A673 (cell line): ENCODE results near the gene PSPN. TPM values are rescaled to one million over a fixed set of nuclear protein-coding genes. Genes with fewer than 3 reads are reported as not detected.

Source experiments
- BruUV-seq: library from RNA; stranded (reverse); fragments of 400-500 nt; replicated peaks from 2 replicates; lab custom pipeline; 2021; lab: Mats Ljungman, UMichigan
- CTCF ChIA-PET: fragments of 300-600 bp; sonication (Branson Sonifier 250); formaldehyde crosslinking; loops from one replicate; lab custom pipeline; 2022; ENCODE audit warnings: antibody characterized with exemption; lab: Charles Lee
- POLR2A ChIA-PET: fragments of 300-600 bp; sonication (Branson Sonifier 250); formaldehyde crosslinking; loops from one replicate; lab custom pipeline; 2022; ENCODE audit warnings: antibody characterized with exemption; ENCODE audit not compliant: low non-redundant PET; lab: Charles Lee
- DNase-seq: peaks from one replicate; pipeline ENCODE4 v3.0.0-alpha.2; 2015; ENCODE audit warnings: low spot score
- H3K27ac ChIP-seq: fragments of 200-600 bp; sonication (generic); 2 replicates; pipeline ENCODE4 v1.5.1; 2016; ENCODE audit warnings: mixed run types, low read depth, mild to moderate bottlenecking, mixed read lengths, antibody characterized with exemption, low read length; ENCODE audit not compliant: poor library complexity, severe bottlenecking
- H3K27me3 ChIP-seq: fragments of 200-600 bp; sonication (generic); replicated peaks from 2 replicates; pipeline ENCODE4 v1.6.1; 2017; ENCODE audit warnings: mixed run types, low read depth, mild to moderate bottlenecking, mixed read lengths, antibody characterized with exemption, low read length; ENCODE audit not compliant: insufficient read depth, poor library complexity
- H3K36me3 ChIP-seq: fragments of 200-600 bp; sonication (generic); 2 replicates; pipeline ENCODE4 v1.6.1; 2016; ENCODE audit warnings: mixed run types, mild to moderate bottlenecking, mixed read lengths, antibody characterized with exemption, low read length; ENCODE audit not compliant: insufficient read depth, poor library complexity, severe bottlenecking
- H3K4me1 ChIP-seq: fragments of 200-600 bp; sonication (generic); 2 replicates; pipeline ENCODE4 v1.6.1; 2017; ENCODE audit warnings: mixed run types, mild to moderate bottlenecking, mixed read lengths, antibody characterized with exemption, low read length; ENCODE audit not compliant: insufficient read depth, poor library complexity, severe bottlenecking
- H3K4me3 ChIP-seq: fragments of 200-600 bp; sonication (generic); 2 replicates; pipeline ENCODE4 v1.5.1; 2016; ENCODE audit warnings: low read depth, mixed run types, mild to moderate bottlenecking, mixed read lengths, low read length; ENCODE audit not compliant: poor library complexity, severe bottlenecking
- H3K9me3 ChIP-seq: fragments of 200-600 bp; sonication (generic); 2 replicates; pipeline ENCODE4 v1.6.1; 2016; ENCODE audit warnings: mixed run types, low read depth, mild to moderate bottlenecking, mixed read lengths, antibody characterized with exemption, low read length; ENCODE audit not compliant: poor library complexity, severe bottlenecking
- CTCF ChIP-seq: fragments of 300-800, 200-600 bp; sonication (generic); conservative IDR thresholded peaks from 2 replicates; pipeline ENCODE4 v1.5.1; 2017; ENCODE audit warnings: low read depth, mild to moderate bottlenecking, antibody characterized with exemption, low read length, moderate library complexity, mixed read lengths
- EZH2 ChIP-seq: fragments of 200-600 bp; sonication (generic); IDR thresholded peaks from 2 replicates; pipeline ENCODE4 v1.6.1; 2017; ENCODE audit warnings: borderline replicate concordance, low read depth, mild to moderate bottlenecking, mixed read lengths, antibody characterized with exemption, low read length; ENCODE audit not compliant: poor library complexity, severe bottlenecking
- intact Hi-C: fragments of 100-400 bp; cut with micrococcal nuclease; formaldehyde crosslinking; loops from one replicate; pipeline ENCODE4 v1.10.0; 2022; ENCODE audit not compliant: unreplicated experiment
- total RNA-seq: library from RNA; stranded (reverse); gene quantifications from 2 replicates; pipeline ENCODE4 v1.2.3, GENCODE V29; 2021

The PSPN gene
- total RNA-seq, 1 experiment from 2014 or later, result 3.4 TPM

DNA sequence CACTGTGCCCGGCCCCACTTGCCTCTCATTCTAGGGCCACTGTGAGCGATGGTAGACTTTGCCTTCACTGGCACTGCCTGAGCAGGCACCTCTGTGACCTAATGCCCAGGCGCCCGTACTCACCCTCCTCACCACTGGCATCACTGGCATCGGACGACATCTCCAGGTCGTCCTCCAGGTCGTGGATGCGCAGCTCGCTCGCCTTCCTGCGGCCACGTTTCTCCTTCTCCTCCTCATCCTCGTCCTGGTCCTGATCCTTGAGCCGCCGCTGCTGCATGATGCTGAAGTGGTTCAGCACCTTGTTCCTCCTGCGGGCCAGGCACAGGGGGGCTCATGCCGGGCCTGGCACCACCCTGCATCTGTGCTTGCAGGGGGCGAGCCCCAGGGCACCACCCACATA lies 7.5 kb upstream of the PSPN start:
- POLR2A ChIA-PET, result no interaction called here
- TF ChIP-seq EZH2 (no peak), CTCF (no peak)

GRCh38 chr19:6381030-6381750 lies 5.5 kb upstream of the PSPN start:
- CTCF ChIA-PET, result interaction anchor here (0.6 kb wide), 1 partner anchor 220 kb away, joined by 3 read pairs; no protein-coding TSS in a partner anchor
- H3K4me3 ChIP-seq, result no peak overlapping the region
- H3K9me3 ChIP-seq, result no peaks in the 10 kb centered on the region
- H3K27ac ChIP-seq, result no peak overlapping the region
- no peaks in the 10 kb centered on the region for H3K4me1 ChIP-seq
- DNase-seq, result no peak
- intact Hi-C loops, result no loop called here
- no peaks in the 10 kb centered on the region for H3K27me3 ChIP-seq
- POLR2A ChIA-PET, result no interaction called here
- TF ChIP-seq CTCF (no peak), EZH2 (no peak)
- H3K36me3 ChIP-seq, result peaks cover 52% of the 10 kb centered on the region
- BruUV-seq, result no TSS peak

More for the DNA sequence above, 7.5 kb upstream of the PSPN start:
- peaks cover 66% of the 10 kb centered on the region for H3K36me3 ChIP-seq
- intact Hi-C loops, result no loop called here
- CTCF ChIA-PET, result no interaction called here
- no peak overlapping the region for H3K27ac ChIP-seq
- H3K9me3 ChIP-seq, result no peaks in the 10 kb centered on the region
- no peaks in the 10 kb centered on the region for H3K4me1 ChIP-seq
- no peak overlapping the region for H3K4me3 ChIP-seq
- H3K27me3 ChIP-seq, result no peaks in the 10 kb centered on the region
- no peak for DNase-seq
- BruUV-seq, result no TSS peak

- H3K36me3 ChIP-seq, result peaks cover 47% of the 10 kb centered on the region
- TF ChIP-seq CTCF (no peak), EZH2 (no peak)
- no peak overlapping the region for H3K27ac ChIP-seq
- CTCF ChIA-PET, result interaction anchor here (0.6 kb wide), 1 partner anchor 11 kb away, joined by 4 read pairs; no protein-coding TSS in a partner anchor
- no peaks in the 10 kb centered on the region for H3K4me1 ChIP-seq
- DNase-seq, result no peak
- intact Hi-C loops, result loop anchor here (5.0 kb wide), 1 partner anchor 483 kb away; no protein-coding TSS in a partner anchor
- no peaks in the 10 kb centered on the region for H3K9me3 ChIP-seq
- POLR2A ChIA-PET, result no interaction called here
- no TSS peak for BruUV-seq
- no peak overlapping the region for H3K4me3 ChIP-seq
- no peaks in the 10 kb centered on the region for H3K27me3 ChIP-seq
Observed at GRCh38 chr19:6379744-6380143, 4.0 kb upstream of the PSPN start.
